M059J (cell line): ENCODE data around the gene TMTC1. TPM values are rescaled to one million over a fixed set of nuclear protein-coding genes. Genes with fewer than 3 reads are reported as not detected.

Experiments used
- DNase-seq: peaks from one replicate; pipeline ENCODE4 v3.0.0-alpha.2; 2012; ENCODE audit warnings: low read depth
- total RNA-seq: library from RNA; depleted of rRNA; stranded (reverse); fragments of >200 nt; shearing (Covaris generic); gene quantifications from 2 replicates; pipeline ENCODE4 v1.2.3, GENCODE V29; 2014

Gene TMTC1
- total RNA-seq, 1 experiment from 2014 or later = 6.3 TPM

DNA sequence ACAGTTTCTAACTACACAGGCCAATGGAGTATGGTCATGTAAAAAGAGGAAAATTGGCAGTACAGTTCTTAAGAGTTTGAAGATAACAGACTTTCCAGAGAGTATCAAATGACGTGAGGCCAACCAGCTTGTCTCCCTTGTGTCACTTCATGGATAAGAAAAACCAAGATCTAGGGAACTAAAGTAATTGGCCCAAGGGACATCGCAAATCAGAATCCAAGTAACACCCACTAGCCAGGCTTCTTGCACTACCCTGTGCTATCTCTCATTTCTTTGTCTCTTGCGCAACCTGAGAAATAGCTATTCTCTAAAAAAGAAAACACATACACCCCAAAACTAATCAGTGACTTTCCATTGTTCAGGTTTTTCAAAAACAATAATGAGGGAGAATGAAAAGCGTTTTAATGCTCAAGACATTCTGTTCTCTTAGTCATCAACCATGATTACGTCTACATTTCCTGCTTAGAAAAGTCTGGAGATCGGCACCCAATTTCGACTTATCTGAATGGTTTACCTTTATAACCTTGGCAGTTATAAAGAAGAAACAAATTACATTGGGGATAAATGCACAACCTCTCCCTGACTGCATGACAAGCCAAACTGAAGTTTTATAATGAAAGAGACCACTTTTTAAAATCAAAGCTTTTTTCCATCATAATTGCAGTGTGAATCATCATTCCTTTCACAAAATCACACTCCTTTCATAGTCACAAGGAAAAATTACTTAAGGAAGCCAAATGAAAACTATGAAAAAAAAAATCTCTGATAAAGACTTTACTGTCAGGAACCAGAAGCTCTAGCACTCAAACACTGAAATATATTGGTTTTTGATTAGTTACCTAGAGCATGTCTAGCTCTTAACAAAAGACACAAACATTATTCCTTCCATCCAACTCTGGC is 42.1 kb downstream of the TMTC1 start:
- DNase-seq = peak; percentile 71

DNA sequence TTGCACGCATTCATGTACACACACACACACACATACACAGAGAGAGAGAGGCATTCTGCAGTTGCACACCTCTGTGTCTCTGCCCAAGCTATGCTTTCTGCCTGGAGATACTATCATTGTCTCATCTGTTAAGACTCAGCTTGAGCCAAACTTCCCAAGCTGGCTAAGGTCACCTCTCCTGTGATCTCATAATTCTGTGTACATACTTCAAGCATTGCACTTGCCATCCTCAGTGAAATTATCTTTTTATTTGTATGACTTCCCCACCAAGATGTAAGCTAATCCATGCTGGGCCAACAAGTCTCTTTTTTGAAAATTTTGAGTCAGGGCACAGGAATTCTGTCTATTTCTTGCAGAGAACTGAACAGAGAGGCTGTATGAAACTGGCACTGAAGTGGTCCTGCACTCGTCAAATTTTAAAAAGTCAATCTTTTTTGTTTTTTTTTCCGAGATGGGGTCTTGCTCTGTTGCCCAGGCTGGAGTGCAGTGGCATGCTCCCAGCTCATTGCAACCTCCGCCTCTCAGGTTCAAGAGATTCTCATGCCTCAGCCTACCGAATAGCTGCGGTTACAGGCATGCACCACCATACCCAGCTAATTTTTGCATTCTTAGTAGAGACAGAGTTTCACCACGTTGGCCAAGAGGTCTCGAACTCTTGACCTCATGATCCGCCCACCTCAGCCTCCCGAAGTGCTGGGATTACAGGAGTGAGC is 44.3 kb downstream of the TMTC1 start:
- DNase-seq = peak; percentile 35

DNA sequence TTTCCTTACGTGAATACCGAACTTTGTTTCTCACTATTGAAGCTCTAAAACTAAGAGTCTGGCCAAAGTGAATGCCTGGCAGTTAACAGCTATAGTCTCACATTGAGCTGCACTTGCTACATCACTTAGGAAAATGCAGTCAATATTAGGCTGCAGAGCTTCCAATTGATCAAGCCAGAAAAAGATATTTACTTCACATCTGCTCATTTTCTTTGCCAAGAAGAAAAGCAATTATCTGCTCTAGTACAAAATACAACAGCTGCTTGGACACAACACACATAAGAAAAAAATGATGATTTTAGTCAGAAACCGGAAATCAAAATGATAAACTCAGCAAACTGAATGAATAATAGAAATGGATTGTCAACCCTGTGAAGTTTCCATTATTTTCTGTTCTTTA is 45.4 kb downstream of the TMTC1 start:
- no peak for DNase-seq

DNA sequence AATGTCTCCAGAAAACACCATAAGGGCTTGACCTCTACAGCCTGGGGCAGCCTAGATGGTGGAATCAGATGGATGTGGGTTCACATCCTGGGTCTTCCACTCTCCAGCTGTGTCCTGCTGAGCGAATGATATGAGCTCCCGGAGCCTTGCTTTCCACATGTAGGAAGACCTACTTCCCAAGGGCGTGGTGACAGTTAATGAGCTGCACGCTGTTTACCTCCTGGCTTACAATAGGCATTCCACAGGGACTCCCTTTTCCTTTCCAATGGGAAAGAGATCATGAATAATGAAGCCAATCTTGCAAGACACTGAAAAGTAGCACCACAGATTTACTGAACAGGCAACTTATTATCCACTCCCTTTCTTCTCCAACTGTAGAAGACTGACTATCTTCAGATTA is 46.1 kb downstream of the TMTC1 start:
- no peak for DNase-seq

DNA sequence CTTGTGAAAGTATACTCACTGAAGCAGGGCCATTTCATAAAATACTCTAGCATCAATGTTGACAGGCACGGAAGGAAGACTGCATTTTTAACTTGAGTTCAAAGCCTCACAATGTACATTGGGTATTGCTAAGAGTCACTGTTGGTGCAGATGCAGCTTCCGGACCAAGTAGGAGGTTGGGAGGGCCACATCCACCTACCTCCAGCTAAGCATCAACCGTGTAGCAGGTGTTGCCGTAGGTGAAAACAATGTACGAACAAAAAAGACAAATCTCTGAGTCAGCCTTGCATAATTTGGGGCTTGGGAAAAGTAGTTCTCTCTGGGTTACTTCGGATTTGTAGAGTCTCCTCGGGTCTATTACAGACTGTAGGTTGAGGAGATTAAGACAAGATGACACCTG is 48.1 kb downstream of the TMTC1 start:
- DNase-seq = no peak

DNA sequence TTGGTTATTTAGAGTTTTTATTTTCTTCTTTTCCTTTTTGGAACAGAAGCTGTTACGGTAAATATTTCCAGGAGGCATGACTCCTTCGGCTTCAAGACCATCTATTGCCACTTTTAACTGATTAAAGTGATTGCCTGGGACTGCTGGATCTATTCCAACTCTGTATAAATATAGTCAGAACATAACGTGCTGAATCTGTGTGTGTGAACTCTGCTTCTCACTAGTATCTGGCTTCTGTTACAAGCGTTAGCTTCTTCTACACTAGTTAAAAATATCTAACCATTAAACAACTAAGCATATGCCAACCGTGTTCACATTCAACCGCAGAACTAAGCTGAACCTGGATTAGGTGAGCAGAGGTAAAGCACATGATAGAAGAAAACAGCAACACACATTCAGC is 49.0 kb downstream of the TMTC1 start:
- DNase-seq = no peak

DNA sequence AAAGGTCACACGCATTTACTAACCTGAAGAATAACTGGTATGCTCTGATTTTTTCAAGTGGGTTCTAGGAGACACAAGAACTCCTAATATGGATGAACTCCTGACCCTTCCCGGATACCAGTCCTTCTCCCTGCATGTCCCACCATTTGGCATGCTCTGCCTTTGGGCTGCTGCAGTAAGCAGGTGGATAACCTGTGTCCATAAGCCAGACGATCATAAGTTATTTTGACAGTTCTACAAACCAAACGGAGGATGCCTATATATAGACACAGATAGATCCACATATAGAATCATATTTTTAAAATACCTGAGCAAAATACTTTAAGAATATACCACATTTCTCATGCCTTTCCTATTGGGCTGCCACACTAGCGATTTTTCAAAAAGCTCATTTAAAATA is 49.4 kb downstream of the TMTC1 start:
- no peak for DNase-seq

DNA sequence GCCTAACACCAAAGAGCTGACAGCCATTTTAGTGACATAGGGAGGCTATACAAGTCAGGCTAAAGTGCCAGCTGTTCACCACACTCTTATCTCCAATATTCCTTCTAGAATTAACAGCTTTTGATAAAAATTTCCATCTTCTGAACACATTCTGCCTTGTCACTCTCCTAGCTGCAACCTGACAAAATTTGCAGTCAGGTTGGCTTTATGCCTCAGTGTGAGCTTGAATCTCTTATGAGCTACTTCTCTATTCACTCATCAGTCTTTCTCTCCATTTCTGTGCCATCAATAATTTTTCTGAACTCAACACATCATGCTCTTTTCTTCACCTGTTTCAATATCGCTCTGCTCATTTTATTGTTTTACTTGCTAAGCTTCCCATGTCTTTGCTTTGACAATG is 50.2 kb downstream of the TMTC1 start:
- no peak for DNase-seq

DNA sequence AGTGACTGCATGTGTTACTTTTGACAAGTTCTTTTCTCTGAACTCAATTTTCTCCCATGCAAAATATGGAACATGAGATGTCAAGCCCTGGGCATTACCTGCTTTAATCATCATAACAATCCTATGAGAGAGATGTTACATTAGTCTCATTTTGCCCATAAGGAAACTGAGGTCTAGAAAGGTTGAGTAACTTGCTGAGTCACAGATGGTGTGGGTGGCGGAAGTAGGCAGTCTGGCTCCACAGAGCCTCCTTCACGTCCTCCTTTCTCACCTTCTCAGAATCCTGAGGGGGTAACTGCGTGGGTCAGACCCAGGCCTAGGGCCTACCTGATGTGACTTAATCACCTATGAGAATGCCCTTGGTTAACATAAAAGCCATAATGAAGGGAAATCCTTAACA is 50.7 kb downstream of the TMTC1 start:
- no peak for DNase-seq

DNA sequence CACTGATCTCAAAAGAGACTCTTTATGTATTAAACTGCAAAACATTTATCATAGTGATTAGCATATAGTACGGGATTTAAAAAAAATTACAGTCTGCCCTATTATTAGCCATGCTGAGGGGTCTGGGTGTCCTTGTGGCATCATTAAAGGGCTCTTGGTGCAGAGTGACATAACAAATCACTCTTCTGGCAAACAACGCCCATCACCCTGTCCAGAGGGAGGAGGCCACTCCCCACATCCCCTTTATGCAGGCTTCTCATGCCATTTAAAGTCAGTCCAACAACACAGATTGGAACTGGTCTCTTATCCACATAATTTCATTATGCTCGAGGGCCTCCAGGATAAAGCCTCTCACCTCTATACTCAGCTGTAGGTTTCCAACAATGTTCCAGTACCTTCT is 51.1 kb downstream of the TMTC1 start:
- no peak for DNase-seq

DNA sequence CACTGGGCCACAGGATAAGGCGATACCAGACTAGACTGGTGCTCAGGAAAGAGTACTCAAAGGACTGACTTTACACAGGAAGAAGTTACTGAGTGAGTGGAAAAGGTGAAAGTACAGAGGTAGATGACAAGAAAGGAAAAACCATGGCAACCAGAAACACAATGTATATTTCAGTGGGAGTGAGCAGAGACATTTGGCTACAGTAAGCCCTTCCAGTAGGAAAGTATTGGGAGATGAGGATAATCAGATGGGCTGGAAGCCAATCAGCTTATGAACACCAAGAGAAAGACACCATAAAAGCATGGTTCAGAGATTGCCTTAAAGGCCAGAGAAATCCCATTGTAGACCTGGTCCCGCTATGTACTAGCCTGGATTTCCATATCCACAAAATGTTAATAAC is 51.6 kb downstream of the TMTC1 start:
- DNase-seq = peak; percentile 52

DNA sequence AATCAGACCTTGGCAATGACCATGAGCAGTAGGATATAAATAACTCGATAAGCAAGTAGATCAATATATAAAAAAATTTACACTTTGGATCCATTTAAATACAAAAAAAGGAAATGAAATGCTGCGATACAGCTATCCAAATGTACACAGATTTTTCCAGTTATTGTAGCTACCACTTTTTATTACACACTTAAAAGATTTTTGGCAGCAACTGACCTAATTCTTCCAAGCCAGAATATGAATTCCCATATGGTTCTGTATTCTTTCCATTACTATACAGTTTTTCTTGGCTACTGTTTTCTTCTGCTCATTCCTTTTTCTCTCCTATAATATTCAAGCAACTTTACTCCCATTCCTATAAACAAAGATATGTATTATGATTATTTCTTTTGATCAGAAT is 52.2 kb downstream of the TMTC1 start:
- DNase-seq = no peak

DNA sequence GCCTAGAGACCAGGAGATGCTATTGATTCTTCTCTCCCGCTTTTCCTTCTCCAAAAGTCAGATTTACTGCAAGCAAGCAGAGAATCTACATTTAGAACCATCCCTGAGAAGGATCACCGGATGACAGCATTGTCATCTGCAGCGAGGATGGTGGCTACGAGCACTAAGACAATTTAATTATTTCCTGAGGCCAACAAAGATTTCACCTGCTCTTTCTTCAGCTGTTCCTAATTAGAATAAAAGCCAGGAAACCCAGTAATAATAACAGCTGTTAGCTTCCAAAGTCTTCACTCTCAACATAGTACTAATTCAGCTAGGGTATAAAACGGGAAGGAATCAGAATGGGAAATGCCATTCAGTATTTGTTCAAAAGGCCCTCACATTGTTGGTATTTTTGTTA is 53.3 kb downstream of the TMTC1 start:
- no peak for DNase-seq

DNA sequence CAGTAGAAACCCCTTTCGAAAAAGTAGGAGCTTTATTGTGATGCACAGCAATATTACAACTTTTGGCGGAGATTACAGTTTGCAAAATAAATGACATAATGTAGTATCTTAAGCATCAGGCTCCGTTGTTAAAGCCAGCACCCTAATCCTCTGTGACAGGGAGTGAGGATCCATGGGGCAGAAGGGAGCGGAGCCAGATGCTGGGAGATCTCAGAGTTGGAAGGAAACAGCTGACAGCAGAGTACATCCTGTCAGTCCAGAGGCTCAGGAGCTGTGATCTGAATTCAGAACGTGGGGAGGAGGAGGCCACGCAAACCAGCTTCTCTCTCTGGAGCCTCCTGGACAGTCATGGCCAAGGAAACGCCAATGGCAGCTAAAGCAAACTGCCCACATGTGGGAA is 55.7 kb downstream of the TMTC1 start:
- no peak for DNase-seq

DNA sequence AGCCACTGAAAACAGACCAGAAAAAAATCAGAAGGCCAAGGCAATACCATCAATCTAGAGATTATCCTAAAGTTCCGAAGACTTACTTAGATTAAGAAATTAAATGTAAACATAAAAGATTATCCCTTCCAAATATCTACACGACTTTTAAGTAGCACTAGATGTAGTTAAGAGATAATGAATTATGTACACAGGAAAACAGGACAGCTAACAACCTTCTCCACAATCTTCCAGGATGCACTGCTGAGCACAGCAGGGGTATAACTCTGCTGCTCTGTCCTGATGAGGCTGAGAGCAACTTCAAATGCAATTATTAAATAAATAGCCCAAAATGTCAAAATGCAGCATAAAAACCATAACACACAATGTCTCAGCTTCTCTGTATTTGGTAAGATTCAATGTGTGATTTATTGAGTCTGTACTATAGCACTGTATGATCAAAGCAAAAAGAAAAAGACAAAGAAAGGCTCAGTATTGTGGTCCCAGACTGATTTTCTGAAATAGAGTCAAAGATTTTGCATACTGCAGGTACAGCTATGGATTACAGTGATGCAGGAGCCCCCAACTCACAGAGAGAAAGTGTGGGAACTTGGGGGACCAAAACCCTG is 56.9 kb downstream of the TMTC1 start:
- DNase-seq = no peak

DNA sequence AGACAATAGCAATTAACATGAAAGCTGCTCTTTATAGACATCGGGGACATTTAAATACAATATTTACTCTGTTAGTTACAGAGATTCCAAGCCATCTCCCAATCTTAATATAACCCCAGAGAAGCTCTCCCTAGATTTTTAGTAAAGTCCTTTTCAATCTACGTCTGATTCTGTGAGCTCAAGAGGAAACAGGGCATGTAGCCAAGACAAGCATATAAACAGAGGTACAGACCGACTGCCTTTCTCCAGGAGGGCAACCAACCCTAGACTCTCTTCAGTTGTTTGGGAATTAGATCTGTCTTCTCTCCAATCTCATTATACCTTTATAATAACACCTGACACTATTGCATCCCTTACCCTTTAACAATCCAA is 57.4 kb downstream of the TMTC1 start:
- peak; percentile 38 for DNase-seq

DNA sequence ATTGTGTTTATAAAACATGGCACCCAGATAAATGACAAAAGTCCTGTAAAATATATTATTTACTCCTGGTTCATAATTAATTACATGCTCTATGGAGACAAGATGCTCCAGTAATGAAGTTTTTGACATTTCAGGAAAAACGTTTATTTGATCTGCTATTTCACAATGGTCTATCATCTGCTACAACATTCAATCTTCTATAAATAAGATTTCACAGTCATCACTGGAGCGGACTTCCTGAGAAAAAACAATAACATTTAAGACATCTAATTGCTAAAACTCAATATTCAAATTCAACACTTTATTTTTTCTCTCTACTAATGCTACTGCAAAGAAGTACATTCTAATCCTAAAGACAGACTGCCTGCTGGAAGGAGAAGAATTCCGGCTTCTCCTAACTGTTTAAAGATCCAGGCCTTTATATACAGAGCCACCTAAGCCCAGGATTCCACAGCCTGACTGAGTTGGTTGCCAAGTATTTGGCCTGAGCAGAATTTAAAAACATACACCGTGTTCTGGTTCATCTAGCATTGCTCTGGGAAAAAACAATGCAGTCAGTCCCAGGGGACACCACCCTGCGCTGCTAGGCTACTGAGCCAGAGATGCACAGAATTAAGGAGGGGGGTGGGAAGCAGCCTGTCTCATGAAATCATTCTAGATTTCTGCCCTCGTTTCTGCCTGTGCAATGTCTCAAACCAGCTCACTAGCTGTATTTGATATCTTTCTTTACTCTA is 58.0 kb downstream of the TMTC1 start:
- DNase-seq = peak; percentile 33

DNA sequence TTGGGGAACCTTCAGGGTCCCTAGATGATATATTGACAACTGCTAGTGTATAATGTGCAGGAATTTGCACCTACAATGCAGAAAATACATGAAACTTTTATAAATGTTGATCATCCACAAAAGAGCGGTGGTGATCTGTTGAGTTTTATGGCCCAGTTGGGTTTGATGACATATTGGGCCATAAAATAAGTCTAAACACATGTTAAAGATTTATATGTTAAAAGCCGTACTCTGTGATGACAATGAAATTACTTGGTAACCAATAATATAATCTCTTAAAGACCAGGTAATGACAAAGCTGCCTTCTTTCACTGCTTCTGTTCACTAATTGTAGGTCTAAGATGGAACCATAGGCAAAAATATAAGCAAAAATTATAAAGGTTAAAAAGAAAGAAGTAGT is 61.6 kb downstream of the TMTC1 start:
- DNase-seq = no peak

DNA sequence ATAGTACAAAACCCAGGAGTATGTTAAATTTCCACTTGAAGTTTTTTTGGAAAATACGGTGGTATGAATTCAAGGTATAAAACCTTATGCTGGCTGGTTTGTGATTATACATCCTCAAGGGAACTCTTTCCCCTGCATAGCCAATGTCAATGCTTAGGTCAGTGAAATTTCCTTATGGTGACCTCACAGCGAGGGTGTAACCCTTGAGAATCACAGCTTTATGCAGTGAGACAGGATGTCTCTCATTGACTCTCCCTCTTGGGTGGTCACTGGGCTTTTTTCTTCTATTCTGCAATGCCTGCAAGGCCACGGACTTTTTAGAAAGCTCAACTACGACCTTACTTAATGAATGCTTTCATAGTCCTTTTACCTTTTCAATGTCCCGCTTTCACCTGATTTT is 64.4 kb downstream of the TMTC1 start:
- DNase-seq = no peak

DNA sequence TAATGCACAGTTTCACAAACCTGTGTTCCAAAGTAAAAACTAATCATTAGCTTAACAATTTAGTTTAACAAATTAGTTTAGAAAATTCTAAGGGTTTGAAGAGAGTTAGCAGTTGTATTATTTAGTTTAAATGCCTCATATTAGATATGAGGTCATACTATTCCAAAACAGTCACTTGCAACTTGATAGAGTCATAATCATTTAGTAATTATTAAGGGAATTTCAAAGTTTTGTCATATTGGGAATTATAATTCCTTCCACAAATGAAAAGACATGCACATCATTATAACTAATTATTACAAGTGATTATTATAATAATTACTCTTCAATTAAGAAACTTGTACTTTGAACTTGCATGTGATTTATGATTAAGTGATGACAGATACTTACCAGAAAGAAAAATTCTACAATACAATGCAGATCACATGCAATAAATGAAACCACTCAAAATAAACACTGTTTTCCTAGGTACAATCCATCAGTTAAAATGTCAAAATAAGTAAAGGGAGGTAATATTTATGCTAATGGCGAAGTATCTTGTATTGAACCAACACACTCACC is 66.1 kb downstream of the TMTC1 start:
- no peak for DNase-seq

DNA sequence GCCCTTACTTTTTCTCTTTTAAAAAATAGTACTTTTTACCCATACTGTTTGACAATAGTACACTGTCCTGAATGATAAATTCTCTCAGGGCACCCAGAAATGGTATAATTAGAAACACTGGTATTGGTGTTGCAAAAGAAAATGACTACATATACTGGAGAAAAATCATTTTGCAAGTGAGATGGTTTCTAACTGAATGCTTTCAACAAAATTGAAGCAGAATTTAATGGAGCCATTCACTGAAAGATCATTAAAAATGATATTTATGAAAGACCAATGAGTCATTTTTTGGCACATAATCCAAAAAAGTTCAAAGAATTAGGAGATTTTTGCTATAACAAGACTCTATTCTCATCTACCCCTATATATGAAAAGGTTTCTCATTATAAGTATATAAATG is 68.8 kb downstream of the TMTC1 start:
- DNase-seq = no peak

DNA sequence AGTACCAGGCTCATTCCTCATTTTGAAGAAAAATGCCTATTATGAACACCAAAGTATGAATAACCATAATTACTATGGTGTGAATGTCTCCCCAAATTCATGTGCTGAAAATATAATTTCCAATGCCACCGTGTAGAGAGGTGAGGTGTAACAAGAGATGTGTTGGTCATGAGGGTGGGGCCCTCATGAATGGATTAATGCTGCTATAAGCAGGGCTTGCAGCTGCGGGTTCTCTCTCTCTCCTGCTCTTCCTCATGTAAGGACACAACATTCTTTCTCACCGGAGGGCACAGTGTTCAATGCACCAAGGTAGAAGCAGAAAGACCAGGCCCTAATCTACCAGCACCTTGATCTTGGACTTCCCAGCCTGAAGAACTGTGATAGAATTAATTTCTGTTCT is 70.0 kb downstream of the TMTC1 start:
- DNase-seq = no peak
